Caco-2 (cell line): ENCODE measurements around the gene PRKAR2B. TPM values are rescaled to one million over a fixed set of nuclear protein-coding genes. Genes with fewer than 3 reads are reported as not detected.
A peak's percentile ranks its signal among the peaks of the same experiment; 100 is the strongest.

ENCODE experiments used
- Bru-seq: library from RNA; stranded (reverse); fragments of 400-500 nt; gene quantifications from one replicate; lab custom pipeline; 2021; lab: Mats Ljungman, UMichigan
- BruChase-seq, 2 experiments: library from RNA; stranded (reverse); fragments of 400-500 nt; gene quantifications; one replicate each; lab custom pipeline; 2021; lab: Mats Ljungman, UMichigan
- BruUV-seq: library from RNA; stranded (reverse); fragments of 400-500 nt; replicated peaks from 2 replicates; lab custom pipeline; 2021; lab: Mats Ljungman, UMichigan
- CTCF ChIA-PET: fragments of 300-600 bp; sonication (Branson Sonifier 250); formaldehyde crosslinking; loops from one replicate; lab custom pipeline; 2022; ENCODE audit warnings: antibody characterized with exemption; lab: Charles Lee
- POLR2A ChIA-PET: fragments of 300-600 bp; sonication (Branson Sonifier 250); formaldehyde crosslinking; loops from one replicate; lab custom pipeline; 2022; ENCODE audit warnings: antibody characterized with exemption; lab: Charles Lee
- DNase-seq, 2 experiments: peaks; one replicate each; pipeline versions ENCODE4 v3.0.0 to v3.0.0-alpha.2; 2020 to 2022
- H3K27me3 ChIP-seq: replicated peaks from 2 replicates; pipeline ENCODE4 v1.6.0; 2011; ENCODE audit warnings: low read length; ENCODE audit not compliant: control insufficient read depth, insufficient read depth
- H3K36me3 ChIP-seq: 2 replicates; pipeline ENCODE4 v1.5.1; 2011; ENCODE audit warnings: low read length; ENCODE audit not compliant: control insufficient read depth, insufficient read depth
- H3K4me1 ChIP-seq: fragments of 250-450 bp; sonication (Bioruptor Pico); 2 replicates; pipeline ENCODE4 v1.5.1; 2020; ENCODE audit warnings: mild to moderate bottlenecking
- H3K4me3 ChIP-seq: 2 replicates; pipeline ENCODE4 v1.5.1; 2011; ENCODE audit warnings: low read depth, mild to moderate bottlenecking, control low read depth, low read length
- H3K9me3 ChIP-seq: fragments of 250-450 bp; sonication (Bioruptor Pico); 2 replicates; pipeline ENCODE4 v1.5.1; 2020; ENCODE audit warnings: mild to moderate bottlenecking, moderate library complexity
- H3K27ac Mint-ChIP-seq: one replicate; pipeline ENCODE4 v1.8.0; 2022; ENCODE audit warnings: mixed read lengths; ENCODE audit not compliant: unreplicated experiment
- H3K27me3 Mint-ChIP-seq: one replicate; pipeline ENCODE4 v1.8.0; 2022; ENCODE audit warnings: mixed read lengths; ENCODE audit not compliant: insufficient read depth, unreplicated experiment
- H3K36me3 Mint-ChIP-seq: one replicate; pipeline ENCODE4 v1.8.0; 2022; ENCODE audit warnings: mild to moderate bottlenecking, mixed read lengths; ENCODE audit not compliant: insufficient read depth, unreplicated experiment
- H3K4me1 Mint-ChIP-seq: one replicate; pipeline ENCODE4 v1.8.0; 2022; ENCODE audit warnings: low read depth, mixed read lengths; ENCODE audit not compliant: unreplicated experiment
- H3K4me3 Mint-ChIP-seq: one replicate; pipeline ENCODE4 v1.8.0; 2022; ENCODE audit warnings: mild to moderate bottlenecking, moderate library complexity, mixed read lengths; ENCODE audit not compliant: unreplicated experiment
- H3K9me3 Mint-ChIP-seq: one replicate; pipeline ENCODE4 v1.8.0; 2022; ENCODE audit warnings: mixed read lengths; ENCODE audit not compliant: unreplicated experiment
- intact Hi-C: fragments of 100-400 bp; cut with micrococcal nuclease; formaldehyde crosslinking; loops from one replicate; pipeline ENCODE4 v1.10.0; 2022; ENCODE audit not compliant: unreplicated experiment
- long read RNA-seq: library from polyadenylated mRNA; stranded (forward); transcript quantifications from one replicate; pipeline ENCODE4 v2.0.0, GENCODE V29; 2022
- total RNA-seq: library from RNA; stranded (reverse); gene quantifications from 2 replicates; pipeline ENCODE4 v1.2.3, GENCODE V29; 2022
- TF ChIP-seq, protein P1 (sequence below), 2 experiments: fragments of 200-600 bp in 1 of 2; IDR thresholded peaks; 1 replicate in 1 of 2; 2 replicates in 1 of 2; pipeline versions ENCODE4 v1.5.1 to v1.8.0; 2011 to 2022; ENCODE audit warnings: antibody characterized with exemption in 1 of 2, control low read depth in 1 of 2, inconsistent platforms in 1 of 2, low read depth in 1 of 2, low read length in 1 of 2, mild to moderate bottlenecking in 1 of 2, moderate library complexity in 1 of 2; ENCODE audit not compliant: insufficient read depth in 1 of 2, severe bottlenecking in 1 of 2, unreplicated experiment in 1 of 2

PRKAR2B gene
- total RNA-seq (0.07 and 0.12 TPM in 2 replicates), Bru-seq, nascent RNA (percentile 7 among the genes with signal in this experiment), BruChase-seq, experiment 1, labeled RNA remaining after a 2-hour chase (percentile 7 among the genes with signal in this experiment), BruChase-seq, experiment 2, labeled RNA remaining after a 6-hour chase (percentile 10 among the genes with signal in this experiment)
- long read RNA-seq, result 0 reads

- ChIA-PET POLR2A (no interaction called here), CTCF (no interaction called here)
- DNase-seq, result peak; percentile 55 to 75
- intact Hi-C loops, result no loop called here
- H3K4me1 Mint-ChIP-seq, result peaks cover 6% of the 10 kb centered on the region
- H3K27me3 Mint-ChIP-seq, result peaks cover 33% of the 10 kb centered on the region
- BruUV-seq, result no TSS peak
- H3K36me3 Mint-ChIP-seq, result no peaks in the 10 kb centered on the region
- H3K4me3 ChIP-seq, result peak within 1 kb of the TSS; percentile 47
- peaks cover 2% of the 10 kb centered on the region for H3K27me3 ChIP-seq
- no peaks in the 10 kb centered on the region for H3K36me3 ChIP-seq
- peak within 1 kb of the TSS; percentile 70 for H3K4me3 Mint-ChIP-seq
- TF ChIP-seq, protein P1, sequence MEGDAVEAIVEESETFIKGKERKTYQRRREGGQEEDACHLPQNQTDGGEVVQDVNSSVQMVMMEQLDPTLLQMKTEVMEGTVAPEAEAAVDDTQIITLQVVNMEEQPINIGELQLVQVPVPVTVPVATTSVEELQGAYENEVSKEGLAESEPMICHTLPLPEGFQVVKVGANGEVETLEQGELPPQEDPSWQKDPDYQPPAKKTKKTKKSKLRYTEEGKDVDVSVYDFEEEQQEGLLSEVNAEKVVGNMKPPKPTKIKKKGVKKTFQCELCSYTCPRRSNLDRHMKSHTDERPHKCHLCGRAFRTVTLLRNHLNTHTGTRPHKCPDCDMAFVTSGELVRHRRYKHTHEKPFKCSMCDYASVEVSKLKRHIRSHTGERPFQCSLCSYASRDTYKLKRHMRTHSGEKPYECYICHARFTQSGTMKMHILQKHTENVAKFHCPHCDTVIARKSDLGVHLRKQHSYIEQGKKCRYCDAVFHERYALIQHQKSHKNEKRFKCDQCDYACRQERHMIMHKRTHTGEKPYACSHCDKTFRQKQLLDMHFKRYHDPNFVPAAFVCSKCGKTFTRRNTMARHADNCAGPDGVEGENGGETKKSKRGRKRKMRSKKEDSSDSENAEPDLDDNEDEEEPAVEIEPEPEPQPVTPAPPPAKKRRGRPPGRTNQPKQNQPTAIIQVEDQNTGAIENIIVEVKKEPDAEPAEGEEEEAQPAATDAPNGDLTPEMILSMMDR (IDR thresholded peaks at IDR 0.05; ENCODE audit: insufficient read depth in 1 of 2, low read depth in 1 of 2, low read length in 1 of 2, severe bottlenecking in 1 of 2, unreplicated experiment in 1 of 2), result no peak
- peaks cover 4% of the 10 kb centered on the region; the same call in 1 of the 2 replicates for H3K4me1 ChIP-seq
- H3K9me3 ChIP-seq, result no peaks in the 10 kb centered on the region
- H3K27ac Mint-ChIP-seq, result no peak within 1 kb of the TSS
- H3K9me3 Mint-ChIP-seq, result no peaks in the 10 kb centered on the region
Measured at GRCh38 chr7:107044347-107045194, at the start of gene PRKAR2B. Gene PRKAR2B, plus strand, starts transcription at chr7:107044705. Its CDS starts 203 bp downstream, at chr7:107044908.

- TF ChIP-seq, protein P1 (IDR thresholded peaks at IDR 0.05; ENCODE audit: insufficient read depth in 1 of 2, low read depth in 1 of 2, low read length in 1 of 2, severe bottlenecking in 1 of 2, unreplicated experiment in 1 of 2), result no peak
- no peak overlapping the region for H3K4me3 Mint-ChIP-seq
- no TSS peak for BruUV-seq
- H3K4me1 Mint-ChIP-seq, result no peaks in the 10 kb centered on the region
- no peaks in the 10 kb centered on the region for H3K9me3 ChIP-seq
- no peaks in the 10 kb centered on the region for H3K4me1 ChIP-seq
- no peak overlapping the region for H3K27ac Mint-ChIP-seq
- ChIA-PET POLR2A (no interaction called here), CTCF (interaction anchor here (0.6 kb wide), 1 partner anchor 14 kb away, joined by 7 read pairs; no protein-coding TSS in a partner anchor)
- H3K27me3 Mint-ChIP-seq, result peaks cover 12% of the 10 kb centered on the region
- DNase-seq, result no peak
- no peaks in the 10 kb centered on the region for H3K36me3 Mint-ChIP-seq
- H3K36me3 ChIP-seq, result no peaks in the 10 kb centered on the region
- no peak overlapping the region for H3K4me3 ChIP-seq
- no peaks in the 10 kb centered on the region for H3K27me3 ChIP-seq
- H3K9me3 Mint-ChIP-seq, result no peaks in the 10 kb centered on the region
- intact Hi-C loops, result no loop called here
Measured at GRCh38 chr7:106994833-106995232, 49.7 kb upstream of the PRKAR2B start.

DNA sequence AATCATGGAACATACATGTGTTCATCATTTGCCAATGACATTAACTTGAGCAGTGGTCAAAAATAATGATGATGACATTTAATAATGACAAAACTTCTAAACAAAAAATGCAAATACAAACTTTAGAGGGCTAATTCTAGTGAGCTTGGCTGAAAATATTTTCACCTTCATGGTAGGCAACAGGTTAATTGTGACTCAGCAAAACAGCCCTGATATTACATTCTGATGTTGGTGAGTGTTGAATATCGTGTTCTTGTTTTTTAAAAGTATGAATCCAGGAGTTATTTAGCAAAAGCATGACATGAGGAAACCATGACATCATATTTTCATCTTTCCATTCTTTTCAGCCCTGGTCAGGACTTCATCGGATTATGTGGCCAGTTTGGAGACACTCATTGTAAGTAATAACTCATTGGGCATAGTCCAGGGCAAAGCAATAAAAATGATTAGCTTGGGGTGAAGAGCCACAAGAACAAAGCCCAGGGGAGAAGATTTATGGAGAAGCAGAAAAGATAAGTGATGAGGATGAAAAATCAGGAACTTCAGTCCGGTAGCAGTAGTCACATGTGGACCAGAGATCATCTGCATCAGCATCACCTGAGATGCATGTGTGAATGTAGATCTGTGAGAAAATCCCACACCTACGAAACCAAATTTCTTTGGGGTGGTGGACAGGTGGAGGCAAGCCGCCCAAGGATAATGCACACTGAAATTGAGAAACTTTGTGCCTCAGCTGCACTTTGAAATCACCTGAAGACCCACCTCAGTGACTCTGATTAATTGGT, 46.8 kb upstream of the PRKAR2B start:
- BruUV-seq, result no TSS peak
- no peaks in the 10 kb centered on the region for H3K36me3 ChIP-seq
- DNase-seq, result no peak
- no peaks in the 10 kb centered on the region for H3K9me3 Mint-ChIP-seq
- H3K4me1 Mint-ChIP-seq, result no peaks in the 10 kb centered on the region
- no peaks in the 10 kb centered on the region for H3K36me3 Mint-ChIP-seq
- TF ChIP-seq, protein P1 (IDR thresholded peaks at IDR 0.05; ENCODE audit: insufficient read depth in 1 of 2, low read depth in 1 of 2, low read length in 1 of 2, severe bottlenecking in 1 of 2, unreplicated experiment in 1 of 2), result no peak
- no peaks in the 10 kb centered on the region for H3K4me1 ChIP-seq
- POLR2A ChIA-PET, result no interaction called here
- CTCF ChIA-PET, result no interaction called here
- no peak overlapping the region for H3K4me3 ChIP-seq
- H3K9me3 ChIP-seq, result no peaks in the 10 kb centered on the region
- H3K4me3 Mint-ChIP-seq, result no peak overlapping the region
- no peaks in the 10 kb centered on the region for H3K27me3 ChIP-seq
- H3K27ac Mint-ChIP-seq, result no peak overlapping the region
- intact Hi-C loops, result no loop called here
- H3K27me3 Mint-ChIP-seq, result peaks cover 13% of the 10 kb centered on the region
